Measurements from ENCODE around the gene RPL5. TPM values are rescaled to one million over a fixed set of nuclear protein-coding genes. Genes with fewer than 3 reads are reported as not detected.

Gene RPL5
- total RNA-seq, 2 donors from 2014 or later: 792 to 927 TPM

DNA sequence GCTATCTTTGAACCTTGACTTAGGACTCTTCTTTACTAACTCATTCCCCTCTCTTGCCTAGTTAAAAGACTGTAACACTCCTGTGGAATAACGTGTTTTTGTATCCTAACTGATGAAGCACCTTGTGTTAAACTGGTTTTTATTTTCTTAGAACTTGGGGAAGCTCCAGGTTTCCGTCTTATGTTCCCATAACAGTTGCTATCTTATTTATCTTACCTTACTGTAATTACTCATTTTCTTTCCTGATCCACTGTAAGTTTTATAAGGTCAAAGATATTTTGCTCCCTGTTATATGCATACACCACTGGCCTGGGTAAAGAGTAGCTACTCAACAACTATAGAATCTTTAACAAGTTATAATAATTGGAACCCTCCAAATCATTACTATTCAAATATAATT, 43.1 kb downstream of the RPL5 start:
- peaks cover 5% of the 10 kb centered on the region for H3K36me3 ChIP-seq
- H3K9me3 ChIP-seq: no peaks in the 10 kb centered on the region
- DNase-seq (ENCODE audit: low spot score) (no peak), ATAC-seq (ENCODE audit: insufficient number of reproducible peaks, low FRiP score, low read depth) (no peak)
- no peaks in the 10 kb centered on the region for H3K27me3 ChIP-seq (replicated peaks; ENCODE audit: insufficient read depth)
- H3K27ac ChIP-seq: no peak overlapping the region
- H3K4me1 ChIP-seq (ENCODE audit: control insufficient read depth in 1 of 2, low read depth in 2 of 2): no peaks in the 10 kb centered on the region
- TF ChIP-seq, protein P1, sequence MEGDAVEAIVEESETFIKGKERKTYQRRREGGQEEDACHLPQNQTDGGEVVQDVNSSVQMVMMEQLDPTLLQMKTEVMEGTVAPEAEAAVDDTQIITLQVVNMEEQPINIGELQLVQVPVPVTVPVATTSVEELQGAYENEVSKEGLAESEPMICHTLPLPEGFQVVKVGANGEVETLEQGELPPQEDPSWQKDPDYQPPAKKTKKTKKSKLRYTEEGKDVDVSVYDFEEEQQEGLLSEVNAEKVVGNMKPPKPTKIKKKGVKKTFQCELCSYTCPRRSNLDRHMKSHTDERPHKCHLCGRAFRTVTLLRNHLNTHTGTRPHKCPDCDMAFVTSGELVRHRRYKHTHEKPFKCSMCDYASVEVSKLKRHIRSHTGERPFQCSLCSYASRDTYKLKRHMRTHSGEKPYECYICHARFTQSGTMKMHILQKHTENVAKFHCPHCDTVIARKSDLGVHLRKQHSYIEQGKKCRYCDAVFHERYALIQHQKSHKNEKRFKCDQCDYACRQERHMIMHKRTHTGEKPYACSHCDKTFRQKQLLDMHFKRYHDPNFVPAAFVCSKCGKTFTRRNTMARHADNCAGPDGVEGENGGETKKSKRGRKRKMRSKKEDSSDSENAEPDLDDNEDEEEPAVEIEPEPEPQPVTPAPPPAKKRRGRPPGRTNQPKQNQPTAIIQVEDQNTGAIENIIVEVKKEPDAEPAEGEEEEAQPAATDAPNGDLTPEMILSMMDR (IDR thresholded peaks at IDR 0.05): no peak
- no peak overlapping the region for H3K4me3 ChIP-seq

DNA sequence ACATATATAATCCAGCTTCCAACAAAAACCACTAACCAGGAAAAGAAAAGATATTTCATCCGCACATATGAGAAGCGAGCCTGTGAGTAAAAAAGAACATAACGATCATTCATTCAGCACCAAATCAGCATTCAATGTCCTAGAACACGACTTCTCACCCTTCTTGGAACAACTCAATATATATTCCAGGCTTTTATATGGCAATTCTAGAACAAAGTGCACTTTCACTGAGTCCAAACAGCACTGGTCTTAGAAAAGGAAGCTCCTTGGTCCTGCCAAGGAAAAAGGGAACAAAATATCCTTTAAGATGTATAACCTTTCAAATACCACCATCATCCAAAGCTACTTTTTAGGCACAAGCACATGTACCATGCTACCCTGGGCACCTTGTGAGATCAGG, 44.5 kb downstream of the RPL5 start:
- peaks cover 5% of the 10 kb centered on the region for H3K36me3 ChIP-seq
- H3K9me3 ChIP-seq: no peaks in the 10 kb centered on the region
- TF ChIP-seq, protein P1 (IDR thresholded peaks at IDR 0.05): no peak
- no peaks in the 10 kb centered on the region for H3K4me1 ChIP-seq (ENCODE audit: control insufficient read depth in 1 of 2, low read depth in 2 of 2)
- ATAC-seq (ENCODE audit: insufficient number of reproducible peaks, low FRiP score, low read depth) (no peak), DNase-seq (ENCODE audit: low spot score) (no peak)
- H3K27me3 ChIP-seq (replicated peaks; ENCODE audit: insufficient read depth): no peaks in the 10 kb centered on the region
- no peak overlapping the region for H3K27ac ChIP-seq
- no peak overlapping the region for H3K4me3 ChIP-seq

DNA sequence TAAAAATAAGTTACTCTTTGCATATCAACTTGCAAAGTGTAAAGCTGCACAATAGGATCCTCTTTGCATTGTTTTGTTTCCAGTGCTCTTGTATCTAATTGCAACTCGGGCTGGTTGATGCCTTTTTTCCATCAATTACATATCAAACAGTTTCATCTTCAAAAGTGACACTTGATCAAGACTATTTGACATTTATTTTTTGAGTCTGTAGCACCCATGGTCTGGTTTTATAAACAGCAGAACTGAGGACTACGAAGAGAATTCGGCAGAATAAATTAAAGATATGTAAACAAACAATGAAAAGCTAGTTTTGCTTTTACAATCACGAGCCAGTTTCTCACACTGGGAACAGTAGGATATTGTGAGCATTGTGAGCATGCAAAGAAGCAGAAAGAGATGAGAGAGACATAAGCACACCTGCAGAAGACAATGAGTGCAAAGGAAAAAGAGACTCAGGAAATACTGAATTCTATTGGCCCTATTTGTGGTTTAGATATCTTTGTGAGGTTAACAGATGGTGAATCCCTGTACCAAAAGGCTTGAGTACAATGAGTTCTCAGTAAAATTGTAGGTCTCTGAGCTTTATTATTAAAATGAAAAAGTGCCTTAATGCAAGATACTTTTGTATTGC, 45.4 kb downstream of the RPL5 start:
- Histone ChIP-seq H3K9me3 (no peaks in the 10 kb centered on the region), H3K27me3 (replicated peaks; ENCODE audit: insufficient read depth) (no peaks in the 10 kb centered on the region), H3K4me3 (no peak overlapping the region), H3K4me1 (ENCODE audit: control insufficient read depth in 1 of 2, low read depth in 2 of 2) (no peaks in the 10 kb centered on the region), H3K36me3 (peaks cover 5% of the 10 kb centered on the region), H3K27ac (no peak overlapping the region)
- TF ChIP-seq, protein P1 (IDR thresholded peaks at IDR 0.05): no peak
- ATAC-seq (ENCODE audit: insufficient number of reproducible peaks, low FRiP score, low read depth) (no peak), DNase-seq (ENCODE audit: low spot score) (no peak)

DNA sequence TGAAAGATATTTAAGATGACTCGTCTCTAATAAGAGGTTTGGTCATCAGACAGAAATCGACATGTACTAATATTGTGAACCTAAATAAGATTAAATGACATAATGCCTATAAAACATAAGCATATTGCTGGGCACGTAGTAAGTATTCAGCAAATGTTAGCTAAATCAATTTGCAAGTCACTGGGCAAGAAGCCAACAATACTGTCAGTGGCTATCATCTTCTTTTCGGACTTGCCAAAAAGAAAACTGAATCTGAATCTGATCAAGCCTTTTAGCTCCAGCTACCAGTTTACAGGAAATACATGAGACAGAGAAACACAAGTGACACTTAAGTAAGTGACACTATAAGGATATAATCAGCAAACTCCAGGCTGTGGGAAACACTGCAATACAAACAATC, 46.0 kb downstream of the RPL5 start:
- TF ChIP-seq, protein P1 (IDR thresholded peaks at IDR 0.05): no peak
- Histone ChIP-seq H3K9me3 (no peaks in the 10 kb centered on the region), H3K36me3 (no peaks in the 10 kb centered on the region), H3K4me1 (ENCODE audit: control insufficient read depth in 1 of 2, low read depth in 2 of 2) (peaks cover 0 to under 1% of the 10 kb centered on the region in 2 donors), H3K27me3 (replicated peaks; ENCODE audit: insufficient read depth) (no peaks in the 10 kb centered on the region), H3K27ac (no peak overlapping the region), H3K4me3 (no peak overlapping the region)
- ATAC-seq (ENCODE audit: insufficient number of reproducible peaks, low FRiP score, low read depth) (no peak), DNase-seq (ENCODE audit: low spot score) (no peak)

DNA sequence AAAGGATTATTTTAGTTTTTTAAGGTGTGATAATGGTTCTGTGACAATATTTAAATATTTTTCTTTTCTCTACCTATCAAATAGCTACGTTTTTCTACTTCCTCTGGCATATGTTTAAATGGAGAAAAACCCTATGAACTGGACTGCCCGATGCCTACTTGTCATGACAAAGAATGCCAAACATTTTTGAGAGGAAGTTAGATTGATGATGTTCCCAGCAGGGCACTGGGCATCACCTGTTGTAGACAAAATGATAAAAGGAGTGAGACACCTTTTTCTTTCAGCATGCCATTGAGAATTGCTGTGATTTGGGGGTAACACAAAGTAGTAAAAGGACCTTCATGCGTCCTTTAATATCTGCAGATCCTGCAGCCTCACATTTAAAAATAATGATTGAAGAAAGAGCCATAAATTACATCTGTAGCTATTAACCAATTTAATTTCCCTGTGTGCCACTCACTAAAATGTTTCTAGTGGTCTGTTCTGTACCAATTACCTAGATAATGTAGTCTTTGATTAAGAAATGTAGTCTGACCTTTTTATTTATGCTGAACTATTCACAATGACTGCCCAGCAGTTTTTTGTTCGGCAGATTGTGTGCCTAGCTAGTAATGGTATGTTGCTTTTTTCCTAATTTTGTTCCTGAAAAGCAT, 47.6 kb downstream of the RPL5 start:
- DNase-seq (ENCODE audit: low spot score) (no peak), ATAC-seq (ENCODE audit: insufficient number of reproducible peaks, low FRiP score, low read depth) (no peak)
- TF ChIP-seq, protein P1 (IDR thresholded peaks at IDR 0.05): no peak
- Histone ChIP-seq H3K27ac (no peak overlapping the region), H3K27me3 (replicated peaks; ENCODE audit: insufficient read depth) (no peaks in the 10 kb centered on the region), H3K4me1 (ENCODE audit: control insufficient read depth in 1 of 2, low read depth in 2 of 2) (peaks cover 0 to 4% of the 10 kb centered on the region in 2 donors), H3K9me3 (no peaks in the 10 kb centered on the region), H3K36me3 (no peaks in the 10 kb centered on the region), H3K4me3 (no peak overlapping the region)

Measured in thoracic aorta (tissue), 2 donors.